Activated CD4-positive, alpha-beta T cell treated with anti-CD3 and anti-CD28 coated beads, Interleukin-2, amount 50 U/mL, for 4 hours (primary cell): ENCODE results near the gene ZNF431.
"Not testable (repeated sequence)": the region's sequence is repeated elsewhere in the genome, so short reads cannot be mapped to it uniquely, and the experiment has no call there.

Experiments used
- DNase-seq, 2 experiments: peaks; one replicate each; pipeline ENCODE4 v3.0.0-alpha.2; 2020

ZNF431 gene

DNA sequence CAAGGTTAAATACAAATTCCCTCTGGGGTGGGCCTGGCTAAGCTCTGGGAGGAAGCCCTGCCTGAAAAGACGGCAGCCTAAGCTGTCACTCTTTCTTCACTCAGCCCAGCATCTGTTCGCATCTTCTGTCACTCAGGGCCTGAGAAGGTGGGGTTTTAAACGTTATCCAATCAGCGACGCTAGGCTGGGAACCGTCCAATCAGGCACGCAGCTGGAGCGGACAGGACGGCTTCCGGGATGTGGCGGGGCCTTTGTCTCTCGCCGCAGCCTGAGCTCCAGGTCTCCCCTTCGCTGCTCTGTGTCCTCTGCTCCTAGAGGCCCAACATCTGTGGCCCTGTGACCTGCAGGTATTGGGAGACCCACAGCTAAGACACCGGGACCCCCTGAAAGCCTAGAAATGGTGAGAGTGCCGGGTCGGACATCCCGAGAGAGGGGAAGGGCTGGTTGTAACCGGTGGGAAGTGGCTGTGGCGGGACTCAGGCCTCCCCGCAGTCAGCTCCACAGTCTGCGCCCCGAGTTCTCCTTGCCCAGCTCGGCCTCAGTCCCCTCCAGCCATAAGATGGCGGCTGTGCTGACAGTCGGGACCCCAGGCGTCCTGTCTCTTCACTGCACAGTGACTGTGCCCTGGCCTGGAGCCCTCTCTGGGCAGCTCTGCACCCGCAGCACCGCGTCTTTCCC lies at the start of gene ZNF431:
ZNF431 (plus strand) TSS at position 254 of the 678 bp plus-strand sequence; CDS start at position 398, 144 bp downstream.
- DNase-seq, result peak; percentile 80 to 82

DNA sequence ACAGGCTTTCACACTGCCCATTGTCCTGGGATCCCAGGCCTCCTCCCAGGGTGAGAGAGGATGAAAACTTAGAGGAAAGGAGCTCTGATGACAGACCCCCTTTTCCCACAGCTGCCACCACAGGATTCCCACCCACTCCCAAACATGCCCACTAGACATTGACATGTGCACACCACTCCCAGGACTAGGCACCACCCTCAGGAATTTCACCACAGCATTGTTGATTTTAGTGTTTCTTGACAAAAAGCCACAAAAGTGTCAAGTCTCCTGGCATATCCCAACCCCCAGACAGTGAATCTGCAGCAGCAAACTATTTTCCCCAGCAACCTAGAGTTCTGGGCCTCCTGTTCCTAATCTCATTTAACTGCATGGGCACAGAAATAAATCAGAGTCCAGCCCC lies 49.7 kb upstream of the ZNF431 start:
- DNase-seq, result no peak

DNA sequence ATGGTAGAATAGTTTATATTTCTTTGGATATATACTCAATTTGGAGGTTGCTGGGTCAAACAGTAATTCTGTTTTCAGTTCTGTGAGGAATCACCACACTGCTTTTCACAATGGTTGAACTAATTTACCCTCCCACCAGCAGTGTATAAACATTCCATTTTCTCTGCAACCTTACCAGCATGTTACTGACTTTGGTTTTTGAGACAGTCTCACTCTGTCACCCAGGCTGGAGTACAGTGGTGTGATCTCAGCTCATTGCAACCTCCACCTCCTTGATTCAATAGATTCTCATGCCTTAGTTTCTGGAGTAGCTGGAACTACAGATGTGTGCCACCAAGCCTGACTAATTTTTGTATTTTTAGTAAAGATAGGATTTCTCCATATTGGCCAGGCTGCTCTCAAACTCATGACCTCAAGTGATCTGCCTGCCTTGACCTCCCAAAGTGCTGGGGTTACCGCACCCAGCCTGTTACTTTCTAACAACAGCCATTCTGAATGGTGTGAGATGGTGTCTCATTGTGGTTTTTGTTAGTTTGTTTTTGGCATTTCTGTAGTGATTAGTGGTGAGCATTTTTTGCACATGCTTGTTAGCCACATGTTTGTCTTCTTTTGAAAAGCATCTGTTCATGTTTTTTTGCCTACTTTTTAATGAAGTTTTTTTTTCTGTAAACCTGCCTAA lies 47.4 kb upstream of the ZNF431 start:
- DNase-seq, result no peak

DNA sequence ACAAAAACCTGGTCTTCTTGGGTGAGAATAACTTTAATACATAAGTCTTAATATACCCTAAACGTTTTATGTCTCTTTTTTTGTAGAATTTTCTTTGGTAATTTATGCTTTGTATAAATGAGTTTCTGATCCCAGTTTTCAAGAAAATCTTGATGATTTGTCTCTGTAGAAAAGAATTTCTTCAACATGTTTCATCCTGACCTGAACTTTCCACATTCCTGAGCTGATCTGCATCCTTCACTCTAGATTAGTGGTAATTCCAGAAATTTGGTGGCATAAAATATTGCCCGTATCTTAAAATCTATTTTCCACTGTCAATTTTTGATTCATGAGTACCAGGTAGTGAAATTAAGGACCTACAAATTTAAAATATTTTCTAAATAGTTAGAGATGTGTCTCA lies 43.5 kb upstream of the ZNF431 start:
- DNase-seq, result no peak

DNA sequence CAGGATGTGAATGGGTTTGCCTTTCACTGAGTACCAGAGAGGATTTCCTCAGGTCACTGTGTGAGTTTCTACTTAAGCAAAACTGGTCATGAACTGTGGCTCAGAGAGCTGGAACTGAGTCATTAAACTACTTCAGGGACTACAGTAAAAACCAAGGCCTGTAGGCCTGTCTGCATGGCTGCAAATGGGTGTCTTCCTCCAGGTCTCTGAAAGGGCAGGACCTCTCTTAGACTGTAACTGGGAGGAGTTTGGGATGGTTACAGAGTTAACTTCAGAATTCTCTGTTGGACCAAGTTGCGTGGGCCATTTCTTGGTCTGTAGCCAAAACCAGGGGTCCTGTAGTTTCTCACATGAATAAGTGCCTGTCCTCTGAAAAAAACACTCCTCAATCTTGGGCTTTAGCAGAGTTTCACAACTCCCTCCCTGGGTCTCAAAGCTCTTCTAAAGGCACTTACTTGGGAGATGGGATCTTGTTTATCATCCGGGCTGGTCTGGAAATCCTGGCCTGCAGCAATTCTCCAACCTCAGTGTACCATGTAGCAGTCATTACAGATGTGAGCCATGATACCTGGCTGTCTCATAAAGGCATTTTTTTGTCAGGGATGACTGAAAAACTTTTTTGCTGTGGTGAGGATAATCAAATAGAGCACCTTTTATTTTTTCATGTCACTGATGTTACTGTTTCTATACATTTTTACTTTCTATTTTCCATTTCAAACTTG lies 40.2 kb upstream of the ZNF431 start:
- no peak for DNase-seq

DNA sequence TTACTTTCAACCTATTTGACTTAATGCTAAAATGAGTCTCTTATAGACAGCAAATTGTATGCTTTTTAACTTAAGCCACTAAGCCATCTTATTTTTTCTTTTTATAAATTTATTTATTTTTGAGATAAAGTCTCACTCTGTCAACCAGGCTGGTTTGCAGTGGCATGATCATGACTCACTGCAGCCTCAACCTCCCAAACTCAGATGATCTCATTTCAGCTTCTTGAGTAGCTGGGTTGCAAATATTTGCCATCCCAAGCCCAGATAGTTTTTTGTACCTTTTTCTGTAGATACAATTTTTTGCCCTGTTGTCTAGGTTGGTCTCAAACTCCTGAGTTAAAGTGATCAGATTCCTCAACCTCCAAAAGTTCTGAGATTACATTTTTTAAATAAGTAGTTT lies 32.7 kb upstream of the ZNF431 start:
- DNase-seq, result no peak

DNA sequence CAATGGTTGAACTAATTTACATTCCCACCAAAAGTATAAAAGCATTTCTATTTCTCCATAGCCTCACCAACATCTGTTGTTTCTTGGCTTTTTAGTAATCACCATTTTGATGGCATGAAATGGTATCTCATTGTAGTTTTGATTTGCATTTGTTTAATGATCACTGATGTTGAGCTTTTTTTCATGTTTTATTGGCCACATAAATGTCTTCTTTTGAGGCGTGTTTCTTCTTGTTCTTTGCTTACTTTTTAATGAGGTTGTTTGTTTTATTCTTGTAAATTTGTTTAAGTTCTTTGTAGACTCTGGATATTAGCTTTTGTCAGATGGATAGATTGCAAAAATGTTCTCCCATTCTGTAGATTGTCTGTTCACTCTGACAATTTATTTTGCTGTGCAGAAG lies 31.7 kb upstream of the ZNF431 start:
- no peak for DNase-seq

DNA sequence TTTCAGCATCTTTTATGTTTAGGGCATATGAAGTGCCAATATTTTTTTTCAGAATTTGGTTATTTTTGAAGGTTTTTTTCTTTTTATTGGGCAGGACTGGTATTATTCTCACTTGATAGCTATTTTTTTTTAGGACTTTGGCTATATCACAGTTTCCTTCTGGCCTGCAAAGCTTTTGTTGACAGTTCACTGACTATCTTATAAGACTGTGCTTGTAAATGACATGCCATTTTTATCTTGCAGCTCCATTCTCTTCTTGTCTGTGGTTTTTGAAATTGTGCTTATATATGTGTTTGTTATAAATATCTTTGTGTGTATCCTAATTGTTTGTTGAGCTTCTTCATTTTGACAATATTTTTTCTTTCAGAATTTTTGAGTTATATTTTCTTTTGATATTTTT lies 26.4 kb upstream of the ZNF431 start:
- DNase-seq, result no peak

DNA sequence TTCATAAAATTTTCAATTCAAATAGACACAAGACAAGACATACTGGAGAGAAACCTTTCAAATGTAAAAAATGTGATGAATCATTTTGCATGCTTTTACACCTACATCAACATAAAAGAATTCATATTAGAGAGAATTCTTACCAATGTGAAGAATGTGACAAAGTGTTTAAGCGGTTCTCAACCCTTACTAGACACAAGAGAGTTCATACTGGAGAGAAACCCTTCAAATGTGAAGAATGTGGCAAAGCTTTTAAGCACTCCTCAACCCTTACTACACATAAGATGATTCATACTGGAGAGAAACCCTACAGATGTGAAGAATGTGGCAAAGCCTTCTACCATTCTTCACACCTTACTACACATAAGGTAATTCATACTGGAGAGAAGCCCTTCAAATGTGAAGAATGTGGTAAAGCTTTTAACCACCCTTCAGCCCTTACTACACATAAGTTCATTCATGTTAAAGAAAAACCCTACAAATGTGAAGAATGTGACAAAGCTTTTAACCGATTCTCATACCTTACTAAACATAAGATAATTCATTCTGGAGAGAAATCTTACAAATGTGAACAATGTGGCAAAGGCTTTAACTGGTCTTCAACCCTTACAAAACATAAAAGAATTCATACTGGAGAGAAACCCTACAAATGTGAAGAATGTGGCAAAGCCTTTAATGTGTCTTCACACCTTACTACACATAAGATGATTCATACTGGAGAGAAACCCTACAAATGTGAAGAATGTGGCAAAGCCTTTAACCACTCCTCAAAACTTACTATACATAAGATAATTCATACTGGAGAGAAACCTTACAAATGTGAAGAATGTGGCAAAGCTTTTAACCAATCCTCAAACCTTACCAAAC lies 24.6 kb upstream of the ZNF431 start:
- DNase-seq, result no peak

DNA sequence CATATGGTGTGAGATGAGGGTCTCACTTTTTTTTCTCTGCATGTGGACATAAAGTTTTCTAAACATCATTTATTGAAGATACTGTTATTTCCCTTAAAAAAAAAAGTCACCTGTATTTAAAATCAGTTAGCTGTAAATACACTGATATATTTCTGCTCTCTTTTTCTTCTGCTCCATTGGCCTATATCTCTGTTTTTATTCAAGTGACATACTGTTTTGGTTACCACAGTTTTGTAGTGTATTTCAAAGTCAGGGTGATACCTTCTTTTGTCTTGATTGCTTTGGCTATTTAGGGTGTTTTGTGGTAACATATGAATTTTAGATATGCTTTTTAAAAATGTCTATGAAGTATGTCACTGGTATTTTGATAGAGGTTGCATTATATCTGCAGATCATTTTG lies 15.8 kb upstream of the ZNF431 start:
- DNase-seq, result no peak

DNA sequence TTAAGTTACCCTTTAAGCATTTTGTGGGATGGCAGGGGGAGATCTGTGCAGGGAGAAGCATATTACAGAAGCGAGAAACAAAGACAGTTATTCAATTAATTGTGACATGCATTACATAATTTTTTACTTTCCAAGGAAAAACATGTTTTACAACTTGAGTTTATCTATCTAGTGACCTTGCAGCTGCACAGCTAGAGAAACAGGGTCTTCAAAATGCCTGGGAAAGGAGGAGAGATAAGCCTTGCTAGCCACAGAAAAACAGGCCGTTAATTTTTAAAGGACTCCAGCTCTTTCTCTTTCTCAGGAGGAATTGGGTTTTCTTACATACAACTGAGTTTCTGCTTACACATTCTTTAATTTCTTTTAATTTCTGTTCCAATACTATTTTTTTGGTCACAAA lies 14.8 kb upstream of the ZNF431 start:
- DNase-seq, result no peak

DNA sequence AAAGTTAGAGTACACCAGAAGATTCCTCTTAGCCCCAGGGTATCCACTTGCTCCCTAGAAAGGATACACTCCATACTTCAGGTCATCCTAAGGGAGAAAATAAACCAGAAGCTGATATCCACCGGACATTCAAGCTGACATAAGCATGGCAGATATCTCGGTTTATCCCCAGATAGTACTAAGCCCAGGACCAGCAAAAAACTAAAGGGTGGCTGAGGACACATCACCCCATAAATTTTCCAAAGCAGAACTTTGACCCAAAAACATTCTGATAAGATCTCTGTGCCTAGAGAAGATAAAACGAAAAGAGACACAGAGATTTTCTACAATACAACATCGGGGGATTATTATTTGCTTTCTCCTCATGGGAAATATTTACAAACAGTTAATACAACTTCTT lies 13.9 kb upstream of the ZNF431 start:
- DNase-seq, result no peak

DNA sequence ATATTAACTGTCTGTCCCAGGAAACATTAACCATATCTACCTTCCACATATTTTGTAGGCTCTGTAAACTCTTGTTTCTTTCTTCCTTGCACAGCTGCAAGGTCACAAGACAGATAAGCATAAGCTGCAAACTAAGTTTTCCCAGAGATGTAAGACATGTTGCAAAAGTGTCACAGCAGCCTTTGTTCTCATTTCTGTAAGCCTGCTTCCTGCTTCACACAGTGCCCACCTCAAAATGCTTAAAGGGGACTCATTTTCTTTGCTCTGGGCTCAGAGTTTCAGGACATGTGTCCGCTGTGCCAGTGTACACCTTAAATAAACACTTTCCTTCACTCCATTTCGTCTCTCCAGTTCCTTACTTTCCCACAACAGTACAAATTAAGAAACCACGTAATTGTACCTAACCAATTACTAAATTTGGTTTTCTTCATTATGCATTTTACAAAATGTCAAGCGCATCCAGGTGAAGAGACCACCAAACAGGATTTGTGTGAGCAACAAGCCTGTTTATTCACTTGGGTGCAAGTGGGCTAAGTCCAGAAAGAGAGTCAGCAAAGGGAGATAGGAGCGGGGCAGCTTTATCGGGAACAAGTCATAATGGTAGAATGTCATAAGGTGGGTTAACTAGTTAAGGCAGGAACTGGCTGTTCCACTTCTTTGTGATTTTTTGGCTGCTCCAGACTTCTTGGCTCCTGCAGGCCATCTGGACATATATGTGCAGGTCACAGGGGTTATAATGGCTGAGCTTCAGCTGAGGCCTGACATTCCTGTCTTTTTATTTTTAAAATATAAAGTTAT lies 12.7 kb upstream of the ZNF431 start:
- DNase-seq, result no peak

DNA sequence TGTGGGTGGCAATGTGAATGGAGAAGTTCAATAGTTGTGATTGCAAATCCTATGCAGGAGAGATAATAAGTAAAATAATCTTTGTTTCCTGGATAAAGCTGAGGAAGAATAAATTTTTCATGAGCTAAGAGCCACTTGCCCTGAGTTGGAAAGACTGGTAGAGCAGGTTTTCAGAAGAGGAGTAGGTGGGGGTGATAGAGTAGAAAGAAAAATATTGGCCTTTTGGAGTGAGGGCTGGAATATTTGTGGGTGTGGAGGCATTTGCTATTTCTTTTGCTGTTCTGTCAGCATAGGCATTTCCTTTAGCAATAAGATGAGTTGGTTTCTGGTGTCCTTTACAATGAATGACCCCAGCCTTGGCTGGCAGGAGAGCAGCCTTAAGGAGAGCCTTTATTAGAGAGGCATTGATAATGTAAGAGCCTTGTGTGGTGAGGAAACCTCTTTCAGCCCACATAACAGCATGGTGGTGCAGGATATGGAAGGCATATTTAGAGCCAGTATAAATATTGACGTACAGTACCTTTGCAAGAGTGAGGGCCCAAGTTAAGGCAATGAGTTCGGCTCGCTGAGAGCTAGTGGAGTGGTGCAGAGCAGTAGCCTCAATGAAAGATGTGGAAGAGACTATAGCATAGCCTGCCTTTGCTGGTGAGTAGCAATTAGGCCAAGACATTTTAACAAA lies 11.6 kb upstream of the ZNF431 start:
- no peak for DNase-seq

DNA sequence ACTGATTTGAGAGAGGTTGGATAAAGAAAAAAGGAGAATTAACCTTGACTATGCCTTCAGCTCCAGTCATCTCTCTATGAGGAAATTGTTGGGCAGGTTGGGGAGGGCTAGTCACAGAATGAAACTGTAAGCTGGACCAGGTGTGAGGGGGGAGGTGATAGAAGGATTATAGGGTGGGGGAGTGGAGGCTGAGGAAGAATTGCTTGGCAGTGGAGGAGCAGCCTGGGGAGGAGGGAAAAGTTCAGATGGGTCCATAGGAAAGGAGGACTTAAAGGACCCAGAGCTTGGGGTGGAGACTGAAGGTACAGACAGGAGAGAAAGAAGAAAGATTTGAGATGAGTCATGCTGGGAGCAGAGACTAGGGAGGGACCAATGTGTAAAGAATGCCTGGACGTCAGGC lies 8.2 kb upstream of the ZNF431 start:
- DNase-seq, result no peak

DNA sequence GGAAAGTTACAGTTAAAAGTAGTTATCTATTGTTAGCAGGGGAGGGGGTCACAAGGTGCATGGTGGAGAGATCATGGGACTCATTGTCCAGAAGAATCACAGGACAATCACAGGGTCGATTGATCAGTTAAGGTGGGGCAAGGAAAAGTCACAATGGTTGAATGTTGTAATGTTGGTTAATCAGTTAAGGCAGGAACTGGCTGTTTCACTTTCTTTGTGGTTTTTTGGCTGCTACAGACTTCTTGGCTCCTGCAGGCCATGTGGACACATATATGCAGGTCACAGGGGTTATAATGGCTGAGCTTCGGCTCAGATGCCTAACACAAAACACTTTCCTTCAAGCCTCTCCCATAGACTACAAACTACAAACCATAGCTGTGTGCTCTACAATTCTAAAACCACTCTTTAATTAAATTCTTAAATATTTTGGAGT lies 6.9 kb upstream of the ZNF431 start:
- no peak for DNase-seq

DNA sequence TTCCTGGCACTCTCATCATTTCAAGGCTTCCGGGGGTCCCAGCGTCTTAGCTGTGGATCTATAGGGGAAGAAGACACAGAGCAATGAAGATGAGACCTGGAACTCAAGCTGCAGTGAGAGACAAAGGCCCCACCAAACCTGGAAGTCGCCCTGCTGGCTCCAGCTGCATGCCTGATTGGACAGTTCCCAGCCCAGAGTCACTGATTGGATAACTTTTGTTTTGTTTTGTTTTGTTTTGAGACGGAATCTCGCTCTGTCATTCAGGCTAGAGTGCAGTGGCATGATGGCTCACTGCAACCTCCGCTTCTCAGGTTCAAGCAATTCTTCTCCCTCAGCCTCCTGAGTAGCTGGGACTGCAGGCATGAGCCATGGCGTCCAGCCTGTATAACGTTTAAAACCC lies 6.4 kb upstream of the ZNF431 start:
- DNase-seq, result no peak

DNA sequence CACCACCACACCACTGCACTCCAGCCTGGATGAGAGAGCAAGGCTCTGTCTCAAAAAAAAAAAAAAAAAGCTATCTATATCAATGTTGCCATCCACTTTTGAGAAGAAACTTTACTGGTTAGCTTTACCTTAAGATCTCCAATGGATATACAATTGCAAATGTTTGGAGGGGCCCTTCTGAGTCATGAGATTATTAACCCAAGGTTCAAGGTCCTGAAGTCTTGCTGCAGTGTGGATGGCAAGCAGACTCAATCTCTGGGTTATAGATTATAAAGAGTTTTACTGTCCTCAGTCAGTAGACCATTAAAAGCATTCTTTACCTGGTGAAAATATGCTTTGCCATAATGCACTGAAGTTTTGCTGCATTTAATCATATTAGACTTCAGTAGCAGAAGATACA lies 3.7 kb upstream of the ZNF431 start:
- DNase-seq, result no peak

DNA sequence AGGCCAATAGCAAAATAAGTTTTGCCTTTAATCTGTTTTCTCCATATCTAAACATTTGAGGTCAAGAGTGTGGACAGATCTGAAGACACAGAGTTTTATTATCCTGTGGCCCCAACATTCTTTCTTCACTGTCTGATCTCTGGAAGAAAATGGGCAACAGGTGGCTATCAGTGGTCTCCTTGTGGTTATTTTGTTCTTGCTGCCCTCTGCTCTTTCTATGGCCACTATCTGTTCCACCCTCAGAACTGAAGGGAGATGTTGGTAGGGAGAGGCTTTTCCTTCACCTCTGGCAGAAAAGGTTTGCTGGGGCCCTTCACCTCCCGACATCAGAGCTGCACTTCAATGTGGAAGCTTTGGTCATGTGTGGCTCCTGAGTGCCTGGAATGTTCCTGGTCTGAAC lies 834 bp upstream of the ZNF431 start:
- not testable (repeated sequence) for DNase-seq

DNA sequence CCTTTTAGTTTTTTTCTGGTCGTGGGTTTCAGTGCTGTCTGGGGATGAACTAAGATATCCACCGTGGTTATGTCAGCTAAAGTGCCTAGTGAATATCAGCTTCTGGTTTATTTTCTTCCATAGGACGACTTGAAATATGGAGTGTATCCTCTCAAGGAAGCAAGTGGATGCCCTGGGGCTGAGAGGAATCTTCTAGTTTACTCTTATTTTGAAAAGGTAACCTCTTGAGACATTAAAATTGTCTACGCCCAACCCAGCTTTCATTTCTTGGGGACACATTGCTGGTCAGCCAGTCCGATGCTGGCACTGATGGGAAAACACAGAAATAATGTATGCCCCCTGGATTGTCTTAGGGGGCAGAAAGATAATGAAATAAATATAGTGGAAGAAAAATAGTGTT lies 1.6 kb downstream of the ZNF431 start:
- no peak for DNase-seq

DNA sequence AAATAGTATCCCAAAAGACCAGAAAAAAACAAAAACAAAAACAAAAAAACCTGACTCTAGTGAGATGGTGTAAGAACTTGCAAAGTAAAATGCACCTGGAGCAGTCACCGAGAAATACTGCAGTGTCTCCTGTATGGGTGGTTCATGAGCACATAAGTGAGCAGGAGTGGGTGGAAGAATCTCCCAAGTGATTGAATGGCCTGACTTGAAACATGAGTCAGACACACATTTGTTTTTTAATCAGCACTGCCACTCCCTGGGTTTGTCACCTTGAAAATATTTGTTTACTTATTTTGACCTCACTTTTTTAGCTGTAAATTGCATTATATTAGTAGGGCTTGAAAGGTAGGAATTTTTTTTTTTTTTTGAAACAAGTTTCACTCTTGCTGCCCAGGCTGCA lies 2.0 kb downstream of the ZNF431 start:
- DNase-seq, result no peak

DNA sequence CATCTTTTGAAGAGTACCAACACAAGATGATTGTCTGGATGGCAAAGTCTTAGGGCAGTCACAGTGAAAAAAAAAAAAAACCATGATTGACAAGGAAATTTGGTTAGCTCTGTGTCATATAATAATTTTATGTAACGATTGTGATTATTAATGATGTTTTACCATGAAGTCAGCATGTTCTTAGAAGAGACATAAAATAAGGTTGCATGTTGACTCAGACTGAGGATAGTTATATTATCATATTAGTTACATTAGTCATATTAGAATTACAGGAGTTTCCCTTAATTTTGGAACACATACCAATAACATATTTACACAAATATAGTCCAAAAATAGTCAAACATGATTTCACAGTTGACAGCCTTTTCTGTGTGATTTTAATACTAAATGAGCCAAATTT lies 5.7 kb downstream of the ZNF431 start:
- no peak for DNase-seq
